Keratinocyte (primary cell): ENCODE data around the gene CYP17A1. TPM values are rescaled to one million over a fixed set of nuclear protein-coding genes. Genes with fewer than 3 reads are reported as not detected.
"Not testable (repeated sequence)": the region's sequence is repeated elsewhere in the genome, so short reads cannot be mapped to it uniquely, and the experiment has no call there.

Experiments used
- DNase-seq: peaks from one replicate; pipeline ENCODE4 v3.0.0-alpha.2; 2011; ENCODE audit warnings: low read depth, missing footprints, low spot score
- FAIRE-seq: peaks from 2 replicates; lab custom pipeline; 2011; peaks lifted over from hg19 to GRCh38; lab: Jason Lieb, UNC
- H2AFZ ChIP-seq: 2 replicates; pipeline ENCODE4 v1.6.0; 2012; ENCODE audit warnings: low read length, control low read depth, inconsistent platforms; ENCODE audit not compliant: control insufficient read depth
- H3K27ac ChIP-seq: 2 replicates; pipeline ENCODE4 v1.5.1; 2011; ENCODE audit warnings: low read length; ENCODE audit not compliant: control insufficient read depth, insufficient read depth
- H3K27me3 ChIP-seq: 3 replicates; pipeline ENCODE4 v1.6.0; 2011; ENCODE audit warnings: low read length; ENCODE audit not compliant: control insufficient read depth, insufficient read depth; ENCODE audit errors: extremely low read depth
- H3K36me3 ChIP-seq, 2 experiments: 2 replicates in 1 of 2; 3 replicates in 1 of 2; pipeline ENCODE4 v1.5.1; 2011; ENCODE audit warnings: low read length in 2 of 2, mild to moderate bottlenecking in 1 of 2; ENCODE audit not compliant: control insufficient read depth in 2 of 2, insufficient read depth in 2 of 2; ENCODE audit errors: extremely low read depth in 1 of 2
- H3K4me1 ChIP-seq: 3 replicates; pipeline ENCODE4 v1.5.1; 2011; ENCODE audit warnings: low read length; ENCODE audit not compliant: control insufficient read depth, insufficient read depth; ENCODE audit errors: extremely low read depth
- H3K4me2 ChIP-seq: 3 replicates; pipeline ENCODE4 v1.6.0; 2011; ENCODE audit warnings: low read depth, low read length; ENCODE audit not compliant: control insufficient read depth, insufficient read depth; ENCODE audit errors: extremely low read depth
- H3K4me3 ChIP-seq, 3 experiments: fragments of 200-600 bp in 1 of 3; sonication (generic) in 1 of 3; 2 replicates in 2 of 3; 3 replicates in 1 of 3; pipeline ENCODE4 v1.5.1; 2011 to 2016; ENCODE audit warnings: low read length in 3 of 3, mild to moderate bottlenecking in 3 of 3, control low read depth in 2 of 3, inconsistent platforms in 1 of 3, low read depth in 1 of 3, mixed read lengths in 1 of 3, mixed run types in 1 of 3, moderate library complexity in 1 of 3; ENCODE audit not compliant: control insufficient read depth in 2 of 3, insufficient read depth in 2 of 3; ENCODE audit errors: extremely low read depth in 1 of 3
- H3K79me2 ChIP-seq: 2 replicates; pipeline ENCODE4 v1.6.0; 2012; ENCODE audit warnings: low read length; ENCODE audit not compliant: control insufficient read depth, insufficient read depth
- H3K9ac ChIP-seq: 3 replicates; pipeline ENCODE4 v1.6.0; 2011; ENCODE audit warnings: low read length; ENCODE audit not compliant: control insufficient read depth, insufficient read depth; ENCODE audit errors: extremely low read depth
- H3K9me1 ChIP-seq: 3 replicates; pipeline ENCODE4 v1.6.0; 2011; ENCODE audit warnings: low read length; ENCODE audit not compliant: control insufficient read depth, insufficient read depth; ENCODE audit errors: extremely low read depth
- H3K9me3 ChIP-seq: 2 replicates; pipeline ENCODE4 v1.5.1; 2012; ENCODE audit warnings: low read depth, low read length; ENCODE audit not compliant: control insufficient read depth
- H4K20me1 ChIP-seq: 3 replicates; pipeline ENCODE4 v1.6.0; 2011; ENCODE audit warnings: low read length; ENCODE audit not compliant: control insufficient read depth, insufficient read depth; ENCODE audit errors: extremely low read depth
- EZH2 ChIP-seq: IDR thresholded peaks from one replicate; pipeline ENCODE4 v1.6.1; 2012; ENCODE audit warnings: inconsistent platforms, mild to moderate bottlenecking, low read length, moderate library complexity
- dilution Hi-C: fragments of 300-500 bp; cut with MboI; formaldehyde crosslinking; loops from one replicate; pipeline ENCODE4 v1.7.0; 2020; ENCODE audit warnings: low sequenced_read_pairs; ENCODE audit not compliant: extremely low pct_ligation_motif_present
- polyA plus RNA-seq, 5 experiments: library from polyadenylated mRNA; depleted of rRNA in 3 of 5; stranded (reverse) in 3 of 5; stranded (forward) in 1 of 5; unstranded in 1 of 5; fragments of >200 nt; gene quantifications; 1 replicate in 1 of 5; 2 replicates in 3 of 5; 3 replicates in 1 of 5; pipeline versions ENCODE4 v1.2.1 to v1.2.3, GENCODE V29; 2011 to 2012; ENCODE audit warnings: missing spikeins in 2 of 5, low read depth in 1 of 5, low replicate concordance in 1 of 5
- TF ChIP-seq, protein P1 (sequence below), 3 experiments: IDR thresholded peaks in 1 of 3; conservative IDR thresholded peaks in 1 of 3; optimal IDR thresholded peaks in 1 of 3; 2 replicates in 2 of 3; 3 replicates in 1 of 3; pipeline versions ENCODE3 to v1.5.1; 2011; ENCODE audit warnings: low read length in 3 of 3, mild to moderate bottlenecking in 3 of 3, moderate library complexity in 2 of 3, control low read depth in 1 of 3, inconsistent platforms in 1 of 3; ENCODE audit not compliant: insufficient read depth in 2 of 3; ENCODE audit errors: extremely low read depth in 1 of 3

The CYP17A1 gene
- polyA plus RNA-seq, 1 donor (not counting 4 experiments of a cell fraction or from before 2014, with no cell fraction given) = not detected

DNA sequence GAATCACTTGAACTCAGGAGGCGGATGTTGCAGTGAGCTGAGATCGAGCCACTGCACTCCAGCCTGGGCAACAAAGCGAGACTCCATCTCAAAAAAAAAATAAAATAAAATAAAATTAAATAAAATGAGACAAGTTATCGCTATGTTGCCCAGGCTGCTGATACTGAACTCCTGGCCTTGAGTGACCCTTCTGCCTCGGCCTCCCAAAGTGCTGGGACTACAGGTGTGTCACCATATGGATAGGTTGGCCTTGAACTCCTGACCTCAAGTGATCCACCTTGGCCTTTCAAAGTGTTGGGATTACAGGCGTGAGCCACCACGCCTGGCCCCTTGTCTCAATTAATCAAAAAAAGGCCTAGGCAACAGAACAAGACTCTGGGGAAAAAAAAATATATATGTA, 16.0 kb upstream of the CYP17A1 start:
- H3K27me3 ChIP-seq, H3K9ac ChIP-seq, H3K36me3 ChIP-seq, dilution Hi-C loops, DNase-seq, FAIRE-seq, H3K79me2 ChIP-seq, H3K9me3 ChIP-seq, H4K20me1 ChIP-seq, H3K27ac ChIP-seq, H2AFZ ChIP-seq, H3K4me3 ChIP-seq, H3K9me1 ChIP-seq, H3K4me2 ChIP-seq: not testable (repeated sequence)
- peaks cover 19% of the 10 kb centered on the region for H3K4me1 ChIP-seq

DNA sequence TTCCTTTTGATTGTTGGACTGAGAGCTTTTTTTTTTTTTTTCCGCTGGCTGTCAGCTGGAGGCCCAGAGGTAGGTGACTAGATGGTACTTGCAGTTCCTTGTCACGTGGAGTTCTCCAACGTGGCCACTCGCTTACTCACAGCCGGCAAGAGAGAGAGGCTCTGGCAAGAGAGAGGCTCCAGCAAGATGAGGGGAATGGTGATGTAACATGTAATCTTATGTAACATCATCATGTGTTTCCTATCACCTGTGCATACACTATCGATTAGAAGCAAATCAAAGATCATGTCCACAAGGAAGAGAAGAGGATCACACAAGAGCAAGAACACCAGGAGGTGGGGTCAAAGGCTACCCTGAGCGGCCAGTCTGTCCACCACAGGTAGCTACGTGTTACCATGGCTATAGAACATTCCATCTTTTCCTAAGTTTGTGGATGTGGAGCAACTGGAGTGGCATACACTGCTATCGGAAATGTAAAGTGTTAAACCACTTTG, 12.9 kb upstream of the CYP17A1 start:
- dilution Hi-C loops = no loop called here
- TF ChIP-seq, protein P1, sequence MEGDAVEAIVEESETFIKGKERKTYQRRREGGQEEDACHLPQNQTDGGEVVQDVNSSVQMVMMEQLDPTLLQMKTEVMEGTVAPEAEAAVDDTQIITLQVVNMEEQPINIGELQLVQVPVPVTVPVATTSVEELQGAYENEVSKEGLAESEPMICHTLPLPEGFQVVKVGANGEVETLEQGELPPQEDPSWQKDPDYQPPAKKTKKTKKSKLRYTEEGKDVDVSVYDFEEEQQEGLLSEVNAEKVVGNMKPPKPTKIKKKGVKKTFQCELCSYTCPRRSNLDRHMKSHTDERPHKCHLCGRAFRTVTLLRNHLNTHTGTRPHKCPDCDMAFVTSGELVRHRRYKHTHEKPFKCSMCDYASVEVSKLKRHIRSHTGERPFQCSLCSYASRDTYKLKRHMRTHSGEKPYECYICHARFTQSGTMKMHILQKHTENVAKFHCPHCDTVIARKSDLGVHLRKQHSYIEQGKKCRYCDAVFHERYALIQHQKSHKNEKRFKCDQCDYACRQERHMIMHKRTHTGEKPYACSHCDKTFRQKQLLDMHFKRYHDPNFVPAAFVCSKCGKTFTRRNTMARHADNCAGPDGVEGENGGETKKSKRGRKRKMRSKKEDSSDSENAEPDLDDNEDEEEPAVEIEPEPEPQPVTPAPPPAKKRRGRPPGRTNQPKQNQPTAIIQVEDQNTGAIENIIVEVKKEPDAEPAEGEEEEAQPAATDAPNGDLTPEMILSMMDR (optimal IDR thresholded peaks at IDR 0.05 in 1 of 3, IDR thresholded peaks at IDR 0.05 in 1 of 3, conservative IDR thresholded peaks at IDR 0.05 in 1 of 3; ENCODE audit: extremely low read depth in 1 of 3, insufficient read depth in 2 of 3, low read length in 3 of 3) = no peak
- no peak for TF ChIP-seq EZH2
- Histone ChIP-seq H3K27ac (no peak overlapping the region), H3K9me1 (no peaks in the 10 kb centered on the region), H3K36me3 (no peaks in the 10 kb centered on the region), H2AFZ (no peak overlapping the region), H3K4me3 (no peak overlapping the region), H3K9me3 (no peaks in the 10 kb centered on the region), H3K9ac (no peak overlapping the region), H3K27me3 (no peaks in the 10 kb centered on the region), H3K4me2 (no peak overlapping the region), H4K20me1 (no peaks in the 10 kb centered on the region), H3K4me1 (peaks cover 7% of the 10 kb centered on the region), H3K79me2 (no peaks in the 10 kb centered on the region)
- DNase-seq (peak; percentile 66), FAIRE-seq (peak; percentile 60)

DNA sequence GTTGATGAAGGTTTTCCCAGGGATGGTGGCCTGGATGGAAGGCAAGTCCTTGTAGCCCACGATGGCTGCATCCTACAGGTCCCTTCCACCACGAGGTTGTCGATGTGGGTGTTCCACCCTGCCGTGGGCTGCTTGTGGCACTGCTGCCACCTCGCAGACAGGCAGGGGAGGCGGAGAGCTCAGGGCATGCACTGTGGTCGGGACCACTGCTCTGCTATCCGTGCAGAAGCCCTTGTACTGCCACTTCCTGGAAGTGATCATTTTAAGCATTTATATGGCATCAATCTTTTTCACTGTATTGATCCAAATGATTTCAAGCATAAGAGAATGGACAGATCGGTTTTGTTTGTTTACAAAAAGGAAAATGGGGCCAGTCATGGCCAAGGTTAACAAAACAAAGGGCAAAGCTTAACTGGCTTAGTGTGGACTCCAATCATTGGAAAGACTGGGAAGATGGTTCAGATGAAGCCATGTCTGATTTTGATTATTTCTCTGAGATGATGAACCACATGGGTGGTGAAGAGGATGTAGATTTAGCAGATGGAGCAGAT, 8.2 kb upstream of the CYP17A1 start:
- dilution Hi-C loops = loop anchor here (25.0 kb wide), 1 partner anchor 242 kb away; no protein-coding TSS in a partner anchor
- Histone ChIP-seq H3K9ac (no peak overlapping the region), H3K27ac (no peak overlapping the region), H3K9me1 (no peaks in the 10 kb centered on the region), H3K4me2 (no peak overlapping the region), H3K79me2 (no peaks in the 10 kb centered on the region), H3K27me3 (no peaks in the 10 kb centered on the region), H3K4me1 (peaks cover 4% of the 10 kb centered on the region), H4K20me1 (no peaks in the 10 kb centered on the region), H3K9me3 (no peaks in the 10 kb centered on the region), H2AFZ (no peak overlapping the region), H3K36me3 (no peaks in the 10 kb centered on the region), H3K4me3 (no peak overlapping the region)
- no peak for FAIRE-seq
- no peak for DNase-seq
- TF ChIP-seq EZH2 = no peak
- TF ChIP-seq, protein P1 (optimal IDR thresholded peaks at IDR 0.05 in 1 of 3, IDR thresholded peaks at IDR 0.05 in 1 of 3, conservative IDR thresholded peaks at IDR 0.05 in 1 of 3; ENCODE audit: extremely low read depth in 1 of 3, insufficient read depth in 2 of 3, low read length in 3 of 3) = no peak
